ENCODE measurements around the gene CADM2.

The CADM2 gene

DNA sequence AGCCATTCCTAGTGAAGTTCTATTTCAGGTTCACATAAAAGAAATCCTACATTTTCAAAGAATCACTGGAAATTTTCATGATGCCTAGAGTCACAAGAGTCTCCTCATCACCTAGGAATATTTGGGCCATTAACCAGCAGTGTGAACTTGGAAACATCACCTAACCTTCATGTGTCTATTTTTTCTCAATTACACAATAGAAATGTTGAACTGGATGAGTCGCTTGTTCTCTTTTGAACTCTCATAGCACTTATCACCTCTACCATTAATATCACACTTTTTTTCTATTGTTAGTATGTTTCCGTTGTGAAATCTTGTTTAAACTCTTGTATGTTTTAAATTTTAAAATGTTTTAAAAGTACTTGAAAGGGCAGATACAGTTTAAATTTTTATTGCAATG, 371.3 kb downstream of the CADM2 start:
- H3K4me3 ChIP-seq (ENCODE audit: low read length) = no peak overlapping the region
- no peaks in the 10 kb centered on the region for H3K9me3 ChIP-seq (ENCODE audit: low read length)
- no peaks in the 10 kb centered on the region for H3K4me1 ChIP-seq (ENCODE audit: insufficient read depth, low read length)
- no peaks in the 10 kb centered on the region for H3K36me3 ChIP-seq (ENCODE audit: insufficient read depth, low read length)
- H2AFZ ChIP-seq (ENCODE audit: low read depth, low read length) = no peak overlapping the region
- no peaks in the 10 kb centered on the region for H3K27me3 ChIP-seq (ENCODE audit: insufficient read depth, low read length)

DNA sequence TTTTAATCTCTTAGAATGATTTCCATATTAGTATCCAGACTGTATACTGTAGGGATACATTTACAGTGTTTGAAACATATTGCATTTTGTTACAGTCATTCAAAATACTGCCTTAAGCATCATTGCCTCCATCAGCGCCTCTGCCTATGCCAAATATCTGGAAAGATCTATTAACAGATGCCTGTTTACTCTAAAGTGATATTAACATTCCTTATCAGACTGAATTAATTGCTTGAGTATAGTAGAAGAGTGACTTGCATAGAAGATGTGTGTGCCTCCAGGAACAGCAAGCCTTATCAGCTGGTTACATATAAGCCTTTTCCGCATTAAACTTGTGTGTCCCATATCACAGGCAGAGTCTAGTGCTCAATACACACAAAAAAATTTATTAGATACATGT, 379.1 kb downstream of the CADM2 start:
- H2AFZ ChIP-seq (ENCODE audit: low read depth, low read length) = no peak overlapping the region
- H3K27me3 ChIP-seq (ENCODE audit: insufficient read depth, low read length) = no peaks in the 10 kb centered on the region
- no peak overlapping the region for H3K4me3 ChIP-seq (ENCODE audit: low read length)
- H3K36me3 ChIP-seq (ENCODE audit: insufficient read depth, low read length) = no peaks in the 10 kb centered on the region
- no peaks in the 10 kb centered on the region for H3K4me1 ChIP-seq (ENCODE audit: insufficient read depth, low read length)
- H3K9me3 ChIP-seq (ENCODE audit: low read length) = no peaks in the 10 kb centered on the region

GRCh38 chr3:85342915-85343314, 384.1 kb downstream of the CADM2 start:
- Histone ChIP-seq H3K27me3 (ENCODE audit: insufficient read depth, low read length) (no peaks in the 10 kb centered on the region), H3K9me3 (ENCODE audit: low read length) (no peaks in the 10 kb centered on the region), H3K4me1 (ENCODE audit: insufficient read depth, low read length) (no peaks in the 10 kb centered on the region), H2AFZ (ENCODE audit: low read depth, low read length) (no peak overlapping the region), H3K4me3 (ENCODE audit: low read length) (no peak overlapping the region), H3K36me3 (ENCODE audit: insufficient read depth, low read length) (no peaks in the 10 kb centered on the region)

- Histone ChIP-seq H3K36me3 (ENCODE audit: insufficient read depth, low read length) (no peaks in the 10 kb centered on the region), H3K4me3 (ENCODE audit: low read length) (no peak overlapping the region), H2AFZ (ENCODE audit: low read depth, low read length) (no peak overlapping the region), H3K4me1 (ENCODE audit: insufficient read depth, low read length) (no peaks in the 10 kb centered on the region), H3K27me3 (ENCODE audit: insufficient read depth, low read length) (no peaks in the 10 kb centered on the region), H3K9me3 (ENCODE audit: low read length) (no peaks in the 10 kb centered on the region)
Observed at GRCh38 chr3:85355572-85355971, 396.8 kb downstream of the CADM2 start.

- H3K27me3 ChIP-seq (ENCODE audit: insufficient read depth, low read length) = no peaks in the 10 kb centered on the region
- H3K9me3 ChIP-seq (ENCODE audit: low read length) = no peaks in the 10 kb centered on the region
- H3K4me1 ChIP-seq (ENCODE audit: insufficient read depth, low read length) = no peaks in the 10 kb centered on the region
- no peak overlapping the region for H3K4me3 ChIP-seq (ENCODE audit: low read length)
- H3K36me3 ChIP-seq (ENCODE audit: insufficient read depth, low read length) = no peaks in the 10 kb centered on the region
- no peak overlapping the region for H2AFZ ChIP-seq (ENCODE audit: low read depth, low read length)
Observed at GRCh38 chr3:85360742-85361387, 402.1 kb downstream of the CADM2 start.

DNA sequence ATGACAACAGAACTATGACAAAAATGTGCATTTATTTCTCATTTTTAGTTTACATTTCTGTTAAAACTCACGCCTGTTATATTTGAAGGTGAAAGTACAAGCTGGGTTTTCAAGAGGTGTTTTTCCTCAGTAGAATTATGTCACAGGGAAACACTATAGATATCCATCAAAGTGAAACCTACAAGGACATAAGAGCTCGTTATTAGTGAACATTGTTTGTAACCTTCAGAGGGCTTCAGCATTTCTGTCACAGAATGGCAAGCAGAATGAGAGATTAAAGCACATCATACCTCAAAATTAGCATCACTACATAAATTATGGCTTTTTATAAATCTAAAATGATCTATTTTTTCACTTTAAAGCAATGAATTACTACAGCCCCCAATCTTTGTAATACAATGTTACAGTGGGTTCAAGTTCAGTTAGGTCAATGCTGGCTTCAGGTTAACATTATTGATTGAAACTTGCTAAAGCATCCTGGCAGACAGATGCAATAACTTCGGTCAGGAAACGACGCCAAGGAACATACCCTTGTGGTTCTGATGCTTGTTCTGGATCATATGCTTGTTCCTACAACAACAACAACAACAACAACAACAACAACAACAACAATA, 405.6 kb downstream of the CADM2 start:
- no peaks in the 10 kb centered on the region for H3K9me3 ChIP-seq (ENCODE audit: low read length)
- no peaks in the 10 kb centered on the region for H3K4me1 ChIP-seq (ENCODE audit: insufficient read depth, low read length)
- no peaks in the 10 kb centered on the region for H3K36me3 ChIP-seq (ENCODE audit: insufficient read depth, low read length)
- H2AFZ ChIP-seq (ENCODE audit: low read depth, low read length) = no peak overlapping the region
- H3K27me3 ChIP-seq (ENCODE audit: insufficient read depth, low read length) = no peaks in the 10 kb centered on the region
- H3K4me3 ChIP-seq (ENCODE audit: low read length) = no peak overlapping the region

- H3K9me3 ChIP-seq (ENCODE audit: low read length) = no peaks in the 10 kb centered on the region
- no peaks in the 10 kb centered on the region for H3K36me3 ChIP-seq (ENCODE audit: insufficient read depth, low read length)
- H2AFZ ChIP-seq (ENCODE audit: low read depth, low read length) = no peak overlapping the region
- no peaks in the 10 kb centered on the region for H3K4me1 ChIP-seq (ENCODE audit: insufficient read depth, low read length)
- H3K27me3 ChIP-seq (ENCODE audit: insufficient read depth, low read length) = no peaks in the 10 kb centered on the region
- no peak overlapping the region for H3K4me3 ChIP-seq (ENCODE audit: low read length)
Observed at GRCh38 chr3:85370341-85370740, 411.6 kb downstream of the CADM2 start.

- H3K27me3 ChIP-seq (ENCODE audit: insufficient read depth, low read length) = no peaks in the 10 kb centered on the region
- H3K4me3 ChIP-seq (ENCODE audit: low read length) = no peak overlapping the region
- no peaks in the 10 kb centered on the region for H3K36me3 ChIP-seq (ENCODE audit: insufficient read depth, low read length)
- no peaks in the 10 kb centered on the region for H3K9me3 ChIP-seq (ENCODE audit: low read length)
- H3K4me1 ChIP-seq (ENCODE audit: insufficient read depth, low read length) = no peaks in the 10 kb centered on the region
- no peak overlapping the region for H2AFZ ChIP-seq (ENCODE audit: low read depth, low read length)
Observed at GRCh38 chr3:85376131-85376530, 417.3 kb downstream of the CADM2 start.

GRCh38 chr3:85377115-85377514, 418.3 kb downstream of the CADM2 start:
- no peaks in the 10 kb centered on the region for H3K9me3 ChIP-seq (ENCODE audit: low read length)
- H3K4me3 ChIP-seq (ENCODE audit: low read length) = no peak overlapping the region
- H2AFZ ChIP-seq (ENCODE audit: low read depth, low read length) = no peak overlapping the region
- H3K4me1 ChIP-seq (ENCODE audit: insufficient read depth, low read length) = no peaks in the 10 kb centered on the region
- H3K27me3 ChIP-seq (ENCODE audit: insufficient read depth, low read length) = no peaks in the 10 kb centered on the region
- H3K36me3 ChIP-seq (ENCODE audit: insufficient read depth, low read length) = no peaks in the 10 kb centered on the region

DNA sequence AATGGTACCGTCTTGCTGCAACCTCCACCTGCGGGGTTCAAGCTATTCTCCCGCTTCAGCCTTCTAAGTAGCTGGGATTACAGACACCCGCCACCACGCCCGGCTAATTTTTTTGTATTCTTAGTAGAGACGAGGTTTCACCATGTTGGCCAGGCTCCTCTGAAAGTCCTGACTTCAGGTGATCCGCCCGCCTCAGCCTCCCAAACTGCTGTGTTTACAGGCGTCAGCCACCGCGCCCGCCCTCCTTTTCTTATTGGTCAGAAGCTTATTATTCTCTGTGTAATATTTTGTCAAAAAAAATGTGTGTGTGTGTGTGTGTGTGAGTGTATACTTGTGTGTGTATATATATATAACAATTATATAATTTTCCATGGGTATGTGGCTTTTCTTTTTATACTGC, 425.6 kb downstream of the CADM2 start:
- no peak overlapping the region for H3K4me3 ChIP-seq (ENCODE audit: low read length)

DNA sequence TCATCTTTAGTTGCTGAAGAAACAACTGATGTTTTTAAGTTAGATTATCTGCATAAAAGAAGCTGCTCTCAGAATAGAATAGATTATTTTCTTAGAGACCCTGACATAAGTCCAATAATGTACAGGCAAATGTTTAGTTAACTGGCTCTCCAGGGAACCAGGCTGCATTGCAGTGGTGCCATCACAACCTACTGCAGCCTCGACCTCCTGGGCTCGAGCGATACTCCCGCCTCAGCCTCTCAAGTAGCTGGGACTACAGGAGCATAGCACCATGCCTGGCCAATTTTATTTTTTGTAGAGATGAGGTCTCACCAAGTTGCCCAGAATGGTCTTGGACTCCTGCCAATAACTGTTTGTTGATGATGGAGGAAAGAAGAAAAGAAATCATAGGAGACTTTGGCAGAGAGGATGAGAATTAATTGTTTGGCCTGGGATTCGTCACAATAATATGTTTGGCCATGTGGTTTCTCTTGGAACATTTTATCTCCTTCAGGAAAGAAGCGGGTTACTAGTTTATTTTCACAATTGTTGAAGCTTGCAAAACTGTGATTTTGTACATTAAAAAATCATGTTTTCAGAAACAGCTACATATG, 429.2 kb downstream of the CADM2 start:
- Histone ChIP-seq H3K4me1 (ENCODE audit: insufficient read depth, low read length) (no peaks in the 10 kb centered on the region), H3K4me3 (ENCODE audit: low read length) (no peak overlapping the region), H2AFZ (ENCODE audit: low read depth, low read length) (no peak overlapping the region), H3K36me3 (ENCODE audit: insufficient read depth, low read length) (no peaks in the 10 kb centered on the region), H3K27me3 (ENCODE audit: insufficient read depth, low read length) (no peaks in the 10 kb centered on the region), H3K9me3 (ENCODE audit: low read length) (no peaks in the 10 kb centered on the region)

More for the DNA sequence above, 425.6 kb downstream of the CADM2 start:
- no peak overlapping the region for H2AFZ ChIP-seq (ENCODE audit: low read depth, low read length)
- H3K4me1 ChIP-seq (ENCODE audit: insufficient read depth, low read length) = no peaks in the 10 kb centered on the region
- H3K36me3 ChIP-seq (ENCODE audit: insufficient read depth, low read length) = no peaks in the 10 kb centered on the region
- no peaks in the 10 kb centered on the region for H3K27me3 ChIP-seq (ENCODE audit: insufficient read depth, low read length)
- H3K9me3 ChIP-seq (ENCODE audit: low read length) = no peaks in the 10 kb centered on the region

DNA sequence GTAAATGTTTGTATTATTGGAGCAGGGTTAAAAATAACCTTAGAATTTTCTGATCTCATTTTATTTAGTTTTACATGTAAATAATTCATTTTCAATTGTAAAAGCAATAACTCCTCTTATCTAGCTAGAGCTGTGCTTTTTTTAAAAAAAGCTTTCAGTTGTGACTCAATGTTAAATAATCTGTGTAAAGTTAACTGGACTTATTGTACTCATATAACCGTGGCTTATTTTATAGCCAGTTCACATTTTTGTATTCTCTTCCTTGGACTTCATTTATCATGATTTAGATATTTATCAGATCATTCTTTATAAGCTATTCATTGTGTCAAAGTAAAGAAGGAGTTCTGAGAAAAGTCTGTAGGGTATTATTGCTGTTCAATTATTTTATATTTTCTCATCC, 435.6 kb downstream of the CADM2 start:
- H3K4me1 ChIP-seq (ENCODE audit: insufficient read depth, low read length) = no peaks in the 10 kb centered on the region
- no peaks in the 10 kb centered on the region for H3K36me3 ChIP-seq (ENCODE audit: insufficient read depth, low read length)
- H2AFZ ChIP-seq (ENCODE audit: low read depth, low read length) = no peak overlapping the region
- no peaks in the 10 kb centered on the region for H3K9me3 ChIP-seq (ENCODE audit: low read length)
- H3K4me3 ChIP-seq (ENCODE audit: low read length) = no peak overlapping the region
- H3K27me3 ChIP-seq (ENCODE audit: insufficient read depth, low read length) = no peaks in the 10 kb centered on the region

GRCh38 chr3:85397434-85397833, 438.6 kb downstream of the CADM2 start:
- Histone ChIP-seq H3K4me1 (ENCODE audit: insufficient read depth, low read length) (no peaks in the 10 kb centered on the region), H3K27me3 (ENCODE audit: insufficient read depth, low read length) (no peaks in the 10 kb centered on the region), H3K4me3 (ENCODE audit: low read length) (no peak overlapping the region), H2AFZ (ENCODE audit: low read depth, low read length) (no peak overlapping the region), H3K9me3 (ENCODE audit: low read length) (no peaks in the 10 kb centered on the region), H3K36me3 (ENCODE audit: insufficient read depth, low read length) (no peaks in the 10 kb centered on the region)
